Vagina (tissue), 2 donors: Measurements from ENCODE around the gene OXCT1. TPM values are rescaled to one million over a fixed set of nuclear protein-coding genes. Genes with fewer than 3 reads are reported as not detected.

Source experiments
- DNase-seq, 2 donors: peaks; one replicate each; pipeline ENCODE4 v3.0.0-alpha.2; 2017; ENCODE audit errors: extremely low spot score in 2 of 2
- H3K27ac ChIP-seq: fragments of 200-600 bp; sonication (generic); one replicate; pipeline ENCODE4 v1.5.1; 2019
- H3K27me3 ChIP-seq: fragments of 200-600 bp; sonication (generic); one replicate; pipeline ENCODE4 v1.5.1; 2019
- H3K36me3 ChIP-seq, 2 donors: fragments of 200-600 bp; sonication (generic); one replicate each; pipeline ENCODE4 v1.5.1; 2017 to 2019
- H3K4me1 ChIP-seq: fragments of 200-600 bp; sonication (generic); one replicate; pipeline ENCODE4 v1.5.1; 2019
- H3K4me3 ChIP-seq, 2 donors: fragments of 200-600 bp; sonication (generic); 1 replicate in 1 of 2; 2 replicates in 1 of 2; pipeline ENCODE4 v1.5.1; 2016 to 2019
- H3K9me3 ChIP-seq: fragments of 200-600 bp; sonication (generic); one replicate; pipeline ENCODE4 v1.5.1; 2019
- POLR2A ChIP-seq, 2 donors: fragments of 450-650 bp; IDR thresholded peaks; one replicate each; pipeline ENCODE4 v1.6.1; 2017; ENCODE audit warnings: antibody characterized with exemption in 2 of 2, mild to moderate bottlenecking in 2 of 2, moderate library complexity in 2 of 2
- POLR2AphosphoS5 ChIP-seq, 2 donors: sonication (generic); formaldehyde crosslinking; IDR thresholded peaks; one replicate each; pipeline ENCODE4 v1.9.0; 2017; ENCODE audit warnings: antibody characterized with exemption in 2 of 2, mild to moderate bottlenecking in 2 of 2, low read depth in 1 of 2; ENCODE audit not compliant: insufficient read depth in 1 of 2
- intact Hi-C: fragments of 100-400 bp; cut with DNase I; formaldehyde crosslinking; loops from one replicate; pipeline ENCODE4 v1.15.1; 2023
- total RNA-seq: library from RNA; depleted of rRNA; stranded (reverse); fragments of >200 nt; gene quantifications from one replicate; pipeline ENCODE4 v1.2.3, GENCODE V29; 2016
- TF ChIP-seq, protein P1 (sequence below), 3 experiments: fragments of 450-650 bp in 2 of 3; fragments of 200-600 bp in 1 of 3; sonication (generic) in 1 of 3; IDR thresholded peaks; one replicate each; pipeline ENCODE4 v1.5.1; 2017 to 2019; ENCODE audit warnings: antibody characterized with exemption in 3 of 3, mild to moderate bottlenecking in 2 of 3, moderate library complexity in 2 of 3

Gene OXCT1
- total RNA-seq, result 15.5 TPM

DNA sequence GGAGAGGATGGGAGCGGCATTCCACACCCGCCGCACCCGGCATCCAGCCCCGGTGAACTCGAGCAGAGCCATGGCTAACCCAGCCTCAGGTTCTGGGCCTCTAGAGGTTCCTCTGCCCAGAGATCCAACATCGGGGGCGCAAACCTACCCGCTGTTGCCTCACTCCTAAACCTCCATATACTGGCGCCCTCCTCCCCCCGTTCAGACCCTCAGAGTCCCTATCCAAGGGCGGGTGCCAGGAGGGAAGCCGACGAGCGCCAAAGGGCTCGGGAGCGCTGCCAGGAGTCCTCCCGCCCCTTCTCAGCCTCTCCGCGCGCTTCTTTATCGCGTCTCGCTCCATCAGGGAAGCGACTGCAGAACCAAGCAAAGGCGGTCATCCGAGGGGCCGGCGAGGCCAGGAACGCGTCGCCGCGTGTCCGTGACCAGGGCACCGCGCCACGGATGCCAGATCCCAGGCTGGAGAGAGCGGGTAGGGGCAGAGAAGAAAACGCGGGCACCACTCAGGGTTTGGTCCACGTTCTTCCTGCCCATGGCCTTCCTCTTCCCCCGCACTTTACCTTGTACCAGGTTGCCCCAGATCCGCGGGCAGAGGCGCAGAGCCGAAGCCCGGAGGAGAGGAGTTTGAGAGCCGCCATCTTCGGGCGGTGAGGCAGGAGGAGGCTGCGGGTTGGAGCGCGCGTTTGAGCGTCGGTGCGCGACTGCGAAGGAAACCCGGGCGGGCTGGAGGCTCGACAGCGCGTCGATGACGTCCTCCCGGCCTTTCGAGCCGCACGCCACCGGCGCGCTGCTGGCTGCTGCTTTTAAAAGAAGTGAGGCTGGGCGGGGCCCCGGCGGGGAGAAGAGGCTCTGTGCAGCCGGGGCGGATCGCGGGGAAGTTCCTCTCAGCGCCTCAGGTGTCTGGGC, at the start of gene OXCT1:
Gene OXCT1 (minus strand): TSS at position 702 of the 903 bp plus-strand sequence. CDS start 67 bp downstream, at position 635.
- peaks cover 36% of the 10 kb centered on the region for H3K4me1 ChIP-seq
- intact Hi-C loops, result no loop called here
- peak in 1 of 2 donors; percentile 89 for DNase-seq
- H3K36me3 ChIP-seq, result no peaks in the 10 kb centered on the region
- H3K27me3 ChIP-seq, result no peaks in the 10 kb centered on the region
- TF ChIP-seq, protein P1, sequence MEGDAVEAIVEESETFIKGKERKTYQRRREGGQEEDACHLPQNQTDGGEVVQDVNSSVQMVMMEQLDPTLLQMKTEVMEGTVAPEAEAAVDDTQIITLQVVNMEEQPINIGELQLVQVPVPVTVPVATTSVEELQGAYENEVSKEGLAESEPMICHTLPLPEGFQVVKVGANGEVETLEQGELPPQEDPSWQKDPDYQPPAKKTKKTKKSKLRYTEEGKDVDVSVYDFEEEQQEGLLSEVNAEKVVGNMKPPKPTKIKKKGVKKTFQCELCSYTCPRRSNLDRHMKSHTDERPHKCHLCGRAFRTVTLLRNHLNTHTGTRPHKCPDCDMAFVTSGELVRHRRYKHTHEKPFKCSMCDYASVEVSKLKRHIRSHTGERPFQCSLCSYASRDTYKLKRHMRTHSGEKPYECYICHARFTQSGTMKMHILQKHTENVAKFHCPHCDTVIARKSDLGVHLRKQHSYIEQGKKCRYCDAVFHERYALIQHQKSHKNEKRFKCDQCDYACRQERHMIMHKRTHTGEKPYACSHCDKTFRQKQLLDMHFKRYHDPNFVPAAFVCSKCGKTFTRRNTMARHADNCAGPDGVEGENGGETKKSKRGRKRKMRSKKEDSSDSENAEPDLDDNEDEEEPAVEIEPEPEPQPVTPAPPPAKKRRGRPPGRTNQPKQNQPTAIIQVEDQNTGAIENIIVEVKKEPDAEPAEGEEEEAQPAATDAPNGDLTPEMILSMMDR (IDR thresholded peaks at IDR 0.05), result no peak
- TF ChIP-seq POLR2AphosphoS5 (IDR thresholded peaks at IDR 0.05; ENCODE audit: insufficient read depth in 1 of 2, low read depth in 1 of 2), result peak; percentile 6 to 94
- peak in 1 of 2 donors; percentile 64 for TF ChIP-seq POLR2A (IDR thresholded peaks at IDR 0.05)
- peak within 1 kb of the TSS; percentile 68 to 76 for H3K4me3 ChIP-seq
- no peaks in the 10 kb centered on the region for H3K9me3 ChIP-seq
- peak within 1 kb of the TSS; percentile 83 for H3K27ac ChIP-seq

- H3K4me1 ChIP-seq, result no peaks in the 10 kb centered on the region
- no peaks in the 10 kb centered on the region for H3K9me3 ChIP-seq
- TF ChIP-seq POLR2AphosphoS5 (IDR thresholded peaks at IDR 0.05; ENCODE audit: insufficient read depth in 1 of 2, low read depth in 1 of 2) (no peak), POLR2A (IDR thresholded peaks at IDR 0.05) (no peak)
- TF ChIP-seq, protein P1 (IDR thresholded peaks at IDR 0.05), result no peak
- DNase-seq, result no peak
- H3K4me3 ChIP-seq, result no peak overlapping the region
- peaks cover 0 to 59% of the 10 kb centered on the region in 2 donors for H3K36me3 ChIP-seq
- H3K27me3 ChIP-seq, result no peaks in the 10 kb centered on the region
- no peak overlapping the region for H3K27ac ChIP-seq
- intact Hi-C loops, result no loop called here
These were observed 47.9 kb upstream of the OXCT1 start for GRCh38 chr5:41918105-41918504.

GRCh38 chr5:41908374-41909079, 38.3 kb upstream of the OXCT1 start:
- H3K4me3 ChIP-seq, result no peak overlapping the region
- no peak for DNase-seq
- intact Hi-C loops, result loop anchor here (10.0 kb wide), 1 partner anchor 54 kb away; no protein-coding TSS in a partner anchor
- H3K4me1 ChIP-seq, result peaks cover 27% of the 10 kb centered on the region
- H3K36me3 ChIP-seq, result peaks cover 0 to 51% of the 10 kb centered on the region in 2 donors
- TF ChIP-seq POLR2AphosphoS5 (IDR thresholded peaks at IDR 0.05; ENCODE audit: insufficient read depth in 1 of 2, low read depth in 1 of 2) (no peak), POLR2A (IDR thresholded peaks at IDR 0.05) (no peak)
- TF ChIP-seq, protein P1 (IDR thresholded peaks at IDR 0.05), result no peak
- no peaks in the 10 kb centered on the region for H3K27me3 ChIP-seq
- H3K9me3 ChIP-seq, result no peaks in the 10 kb centered on the region
- no peak overlapping the region for H3K27ac ChIP-seq

- peaks cover 30% of the 10 kb centered on the region for H3K4me1 ChIP-seq
- no peak for DNase-seq
- TF ChIP-seq POLR2AphosphoS5 (IDR thresholded peaks at IDR 0.05; ENCODE audit: insufficient read depth in 1 of 2, low read depth in 1 of 2) (no peak), POLR2A (IDR thresholded peaks at IDR 0.05) (no peak)
- TF ChIP-seq, protein P1 (IDR thresholded peaks at IDR 0.05), result no peak
- H3K4me3 ChIP-seq, result no peak overlapping the region
- intact Hi-C loops, result loop anchor here (10.0 kb wide), 1 partner anchor 51 kb away; no protein-coding TSS in a partner anchor
- H3K27me3 ChIP-seq, result no peaks in the 10 kb centered on the region
- H3K27ac ChIP-seq, result no peak overlapping the region
- no peaks in the 10 kb centered on the region for H3K9me3 ChIP-seq
- peaks cover 0 to 28% of the 10 kb centered on the region in 2 donors for H3K36me3 ChIP-seq
These were observed 35.9 kb upstream of the OXCT1 start for GRCh38 chr5:41906151-41906550.
